ENCODE data around the gene FAM53A.
"Not testable (repeated sequence)": the region's sequence is repeated elsewhere in the genome, so short reads cannot be mapped to it uniquely, and the experiment has no call there.

The FAM53A gene

DNA sequence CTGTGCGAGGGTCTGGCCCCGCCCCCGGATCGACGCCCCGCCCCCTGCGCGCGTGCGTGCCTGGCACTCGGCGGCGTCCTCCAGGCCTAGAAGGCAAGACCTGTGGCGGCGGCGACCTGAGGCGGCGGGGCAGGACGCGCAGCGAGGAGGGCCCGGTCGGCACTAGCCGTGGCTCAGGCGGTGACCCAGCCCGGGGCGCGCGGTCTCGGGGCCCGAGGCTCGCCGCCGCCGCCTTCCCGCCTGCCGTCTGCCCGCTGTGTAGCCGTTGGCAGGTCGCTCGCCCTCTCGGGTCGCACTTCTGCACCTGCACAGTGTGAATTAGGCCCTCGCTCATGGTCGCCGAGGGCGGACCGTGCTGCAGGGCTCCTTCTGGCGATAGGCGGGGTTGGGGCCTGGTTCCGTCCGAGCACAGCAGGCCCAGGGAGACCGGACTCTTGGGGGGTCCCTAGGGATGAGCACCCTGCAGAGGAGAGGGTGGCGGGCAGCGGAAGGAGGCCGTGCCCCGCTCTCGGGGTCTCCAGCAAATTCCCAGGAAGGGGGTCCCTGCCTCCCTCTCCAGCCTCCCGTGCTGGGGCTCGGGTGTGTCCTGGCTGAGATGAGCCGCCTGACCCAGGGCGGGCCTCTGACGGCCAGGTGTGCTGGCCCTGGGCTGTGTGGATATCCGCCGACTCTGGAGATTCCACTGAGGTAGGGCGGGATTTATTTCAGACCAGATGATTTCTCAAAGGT is 557 bp upstream of the FAM53A start:
- no peak for DNase-seq

DNA sequence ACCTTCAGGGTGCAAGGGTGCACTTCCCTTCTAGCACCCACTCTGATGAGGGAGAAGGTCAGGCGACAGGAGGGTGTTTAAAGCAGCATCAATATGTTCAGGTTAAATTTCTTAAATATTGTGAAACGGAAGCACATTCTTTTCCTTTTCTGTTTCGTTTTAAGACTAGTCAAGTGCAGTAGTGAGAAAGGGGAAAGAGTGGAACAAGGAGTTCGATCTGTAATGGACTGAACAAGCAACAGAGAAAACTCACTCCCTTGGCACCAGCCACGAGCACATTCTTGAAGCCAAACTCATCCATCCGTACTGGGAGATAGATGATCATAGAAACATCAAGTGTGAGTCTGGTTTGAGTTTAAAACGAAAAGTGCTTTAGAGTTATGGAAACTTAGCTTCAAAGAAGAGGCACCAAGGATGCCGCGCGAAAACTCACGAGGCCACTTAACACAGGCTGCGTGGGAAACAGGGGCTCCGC is 815 bp downstream of the FAM53A start:
- no peak for DNase-seq

DNA sequence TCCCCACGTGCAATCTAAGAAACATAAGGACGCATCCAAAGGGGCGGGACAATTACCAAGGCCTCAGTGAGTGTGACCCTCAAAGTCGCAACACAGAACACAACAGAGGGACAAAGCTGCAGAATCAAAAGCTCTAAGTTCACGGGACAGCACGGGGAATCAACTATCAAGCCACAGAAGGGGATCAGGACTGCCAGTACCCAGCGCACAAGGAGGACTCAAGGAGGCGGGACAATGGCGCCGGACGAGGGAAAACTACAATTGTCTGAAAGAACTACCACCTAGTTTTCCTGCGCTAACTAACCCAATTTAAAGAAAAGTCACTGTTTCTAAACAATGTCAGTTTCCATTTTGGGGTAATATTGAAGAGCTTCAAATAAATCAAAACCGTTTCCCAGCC is 1.3 kb downstream of the FAM53A start:
- DNase-seq = no peak

DNA sequence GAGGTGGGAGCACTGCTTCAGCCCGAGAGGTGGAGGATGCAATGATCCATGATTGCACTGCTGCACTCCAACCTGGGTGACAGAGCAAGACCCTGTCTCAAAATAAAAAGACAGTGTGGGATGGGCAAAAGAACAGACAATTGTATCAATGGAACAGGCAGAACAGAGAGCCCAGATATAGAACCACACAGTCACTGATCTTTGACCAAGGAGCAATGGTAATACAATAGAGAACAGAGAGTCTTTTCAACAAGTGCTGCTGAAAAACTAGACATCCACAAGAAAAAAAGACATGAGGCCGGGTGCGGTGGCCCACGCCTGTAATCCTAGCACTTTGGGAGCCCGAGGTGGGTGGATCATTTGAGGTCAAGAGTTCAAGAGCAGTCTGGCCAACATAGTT is 5.9 kb downstream of the FAM53A start:
- DNase-seq = no peak

DNA sequence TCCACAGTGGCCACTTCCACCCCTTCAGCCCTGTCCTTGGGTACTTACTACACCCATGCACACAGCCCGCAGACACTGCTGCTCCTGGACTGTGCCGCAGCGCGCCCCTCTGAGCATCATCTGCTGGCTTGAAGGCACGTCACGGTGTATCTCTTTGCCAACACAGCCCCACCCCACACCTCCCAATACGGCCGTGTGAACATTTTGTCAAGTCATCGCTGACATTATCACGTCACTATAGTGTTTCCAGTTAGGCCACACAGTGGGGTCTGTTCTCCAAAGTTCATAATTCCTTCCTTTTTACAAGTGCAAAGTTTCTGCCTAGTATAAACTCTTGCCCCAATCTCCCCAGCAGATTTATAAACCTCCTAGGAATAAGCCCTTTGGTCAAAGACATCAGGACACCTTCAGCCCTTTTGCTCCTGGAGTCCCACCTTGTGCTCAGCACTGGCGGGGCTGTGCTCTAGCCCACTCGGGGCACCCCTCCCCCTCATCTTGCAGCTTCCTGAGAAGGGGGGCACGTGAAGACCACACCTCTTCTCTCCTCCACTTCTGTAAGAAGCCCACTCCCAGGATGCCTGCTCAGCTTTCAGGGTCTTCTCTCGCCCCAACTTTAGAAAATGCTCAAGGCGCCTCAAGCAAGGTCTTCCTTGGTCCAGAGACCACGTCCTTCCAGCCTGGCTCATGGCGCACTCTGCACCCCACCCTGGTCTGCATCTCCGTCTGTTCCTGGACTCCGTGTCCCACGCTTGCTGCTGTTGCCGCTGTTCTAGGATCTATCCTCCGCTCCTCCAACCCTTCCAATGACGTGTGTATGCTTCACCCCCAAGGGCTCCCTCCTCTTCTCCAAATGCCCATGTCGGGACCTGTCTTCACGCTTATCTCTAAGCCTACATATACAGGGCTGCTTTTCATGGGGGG is 7.2 kb downstream of the FAM53A start:
- DNase-seq = no peak

DNA sequence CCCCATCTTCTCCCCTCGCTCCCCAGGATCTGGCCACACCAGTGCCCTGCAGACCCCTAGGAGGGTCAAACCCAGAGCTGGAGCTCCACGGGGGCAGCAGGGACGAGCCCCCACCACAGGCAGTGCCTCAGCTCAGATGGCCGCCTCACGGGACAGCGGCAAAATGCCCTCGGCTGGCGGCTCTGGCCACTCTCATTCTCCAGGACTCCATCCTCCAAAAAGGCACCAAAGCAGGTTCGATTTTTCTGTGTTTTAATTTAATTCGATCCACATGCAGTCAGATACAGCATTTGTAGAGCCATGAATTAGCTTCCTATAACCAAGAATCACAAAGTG is 8.3 kb downstream of the FAM53A start:
- DNase-seq = no peak

DNA sequence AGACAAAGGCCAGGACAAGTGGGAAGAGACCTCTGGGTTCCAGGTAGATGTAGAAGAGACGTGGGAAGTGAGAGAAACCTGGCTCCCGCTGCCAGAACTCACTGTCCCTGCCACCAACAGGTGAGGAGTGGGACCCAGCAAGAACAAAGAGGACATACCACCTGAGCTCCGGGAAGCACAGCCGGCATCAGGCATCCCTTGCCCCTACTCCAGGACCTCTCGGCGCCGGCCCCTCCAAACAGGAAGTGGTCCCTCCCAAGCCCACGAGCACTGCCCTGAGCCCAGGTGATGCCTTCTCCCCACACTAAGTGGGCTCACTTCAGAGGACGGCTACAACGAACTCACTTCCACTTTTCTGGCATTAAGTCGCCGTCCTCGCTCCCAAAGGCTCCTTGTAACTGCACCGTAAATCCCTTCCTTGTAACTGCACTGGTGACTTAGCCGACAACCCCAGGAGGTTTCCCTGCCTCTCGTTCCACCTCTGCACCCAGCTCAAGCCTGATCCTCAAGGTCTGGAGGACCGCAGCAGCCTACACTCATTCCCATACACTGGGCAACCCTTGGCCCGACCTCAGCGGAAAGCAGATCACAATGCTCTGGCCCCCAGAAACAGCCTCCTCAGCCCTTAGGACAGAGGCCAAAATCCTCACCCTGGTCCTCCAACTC is 8.8 kb downstream of the FAM53A start:
- DNase-seq = no peak

DNA sequence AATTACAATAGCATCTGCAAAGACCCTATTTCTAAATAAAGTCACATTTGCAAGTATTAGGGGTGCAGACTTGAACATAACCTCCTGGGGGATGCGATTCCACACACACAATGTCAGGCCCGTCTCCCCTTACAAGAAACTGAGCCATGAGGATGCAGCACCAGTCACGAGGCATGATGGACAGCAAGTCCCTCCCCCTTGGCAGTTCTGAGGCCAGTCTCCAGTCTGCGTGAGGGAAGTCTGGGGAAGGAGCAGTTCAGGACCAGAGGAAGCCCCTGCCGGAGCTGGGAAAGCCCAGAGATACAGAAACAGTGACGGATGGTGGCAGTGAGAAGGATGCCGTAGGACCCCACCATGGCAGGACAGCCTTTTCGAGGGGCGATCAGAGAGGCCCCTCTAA is 9.4 kb downstream of the FAM53A start:
- DNase-seq = peak; percentile 44

DNA sequence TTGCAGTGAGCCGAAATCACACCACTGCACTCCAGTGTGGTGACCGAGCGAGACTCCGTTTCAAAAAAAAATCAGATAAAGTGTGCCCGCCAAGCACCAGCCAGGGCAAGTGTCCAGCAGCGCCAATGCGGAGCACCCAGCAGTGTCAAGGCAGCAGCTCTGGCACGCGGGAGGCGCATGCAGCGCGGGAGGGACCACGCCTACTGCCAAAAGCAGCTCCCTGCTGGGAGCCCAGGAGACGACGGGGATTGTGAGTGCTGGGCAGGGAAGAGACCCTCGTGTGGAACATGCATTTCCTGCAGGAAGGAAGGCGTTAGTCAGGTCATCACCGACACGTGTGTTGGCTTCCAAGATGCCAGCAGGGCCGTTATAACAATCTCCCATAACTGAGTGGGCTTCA is 10.4 kb downstream of the FAM53A start:
- DNase-seq = no peak

DNA sequence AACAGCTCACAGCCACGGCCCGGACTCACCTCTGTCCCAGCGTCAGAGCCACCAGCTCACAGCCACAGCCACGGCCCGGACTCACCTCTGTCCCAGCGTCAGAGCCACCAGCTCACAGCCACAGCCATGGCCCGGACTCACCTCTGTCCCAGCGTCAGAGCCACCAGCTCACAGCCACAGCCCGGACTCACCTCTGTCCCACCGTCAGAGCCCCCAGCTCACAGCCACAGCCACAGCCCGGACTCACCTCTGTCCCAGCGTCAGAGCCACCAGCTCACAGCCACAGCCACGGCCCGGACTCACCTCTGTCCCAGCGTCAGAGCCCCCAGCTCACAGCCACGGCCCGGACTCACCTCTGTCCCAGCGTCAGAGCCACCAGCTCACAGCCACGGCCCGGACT is 13.1 kb downstream of the FAM53A start:
- DNase-seq = not testable (repeated sequence)

DNA sequence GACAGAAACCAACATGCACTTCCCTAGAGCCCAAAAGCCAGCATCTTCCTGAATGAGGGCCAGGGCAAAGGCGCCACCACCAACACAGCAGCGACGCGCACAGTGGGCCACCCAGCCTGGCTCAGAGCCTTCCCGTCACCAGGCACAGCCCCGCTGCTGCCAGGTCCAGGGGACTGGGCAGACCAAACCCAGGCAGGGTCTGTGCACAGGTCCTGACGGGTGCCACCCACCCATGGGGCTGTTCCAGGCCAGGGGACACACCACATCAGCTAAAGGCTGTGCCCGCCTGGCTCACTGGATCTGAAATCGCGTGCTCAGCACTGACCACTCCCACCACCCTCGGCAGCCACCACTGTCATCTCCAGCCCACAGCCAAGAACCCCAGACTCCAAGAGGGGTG is 13.8 kb downstream of the FAM53A start:
- no peak for DNase-seq

DNA sequence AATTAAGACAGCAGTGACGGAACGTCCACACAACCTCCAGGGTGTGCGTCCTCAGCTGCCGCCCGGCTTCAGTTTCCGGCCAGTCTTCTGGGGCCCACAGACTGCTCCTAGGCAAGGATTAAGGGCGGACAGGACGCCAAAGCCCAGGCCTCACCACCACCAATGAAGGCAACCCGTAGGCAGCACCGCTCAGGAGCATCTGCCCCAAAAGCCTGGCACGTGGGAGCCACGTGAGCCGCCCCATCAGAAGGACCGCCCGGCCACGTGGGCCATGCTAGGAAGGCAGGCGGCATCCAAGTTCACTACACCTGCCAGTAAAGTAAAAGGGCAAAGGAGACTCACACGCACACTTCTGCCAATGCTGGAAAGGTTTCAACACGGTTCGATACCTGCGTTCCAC is 14.3 kb downstream of the FAM53A start:
- no peak for DNase-seq

DNA sequence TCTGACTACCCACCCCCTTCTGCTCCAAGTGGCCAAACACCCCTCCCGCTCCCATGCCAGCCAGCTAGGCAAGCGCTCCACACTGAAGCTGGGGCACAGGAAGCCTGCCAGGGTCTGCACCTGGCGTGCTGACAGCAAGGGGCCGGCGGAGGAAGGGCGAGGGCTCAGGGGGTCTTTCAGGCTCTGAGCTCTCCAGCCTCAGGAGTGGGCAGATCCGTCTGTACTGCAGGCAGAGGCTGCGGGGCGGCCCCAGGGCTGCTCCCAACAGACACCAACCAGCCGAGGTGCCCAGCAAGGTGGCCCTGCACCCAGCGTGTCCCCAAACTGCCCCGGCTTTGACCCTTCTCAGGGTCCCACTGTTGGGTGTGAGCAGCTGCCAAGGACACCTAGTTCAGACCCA is 14.8 kb downstream of the FAM53A start:
- DNase-seq = no peak

DNA sequence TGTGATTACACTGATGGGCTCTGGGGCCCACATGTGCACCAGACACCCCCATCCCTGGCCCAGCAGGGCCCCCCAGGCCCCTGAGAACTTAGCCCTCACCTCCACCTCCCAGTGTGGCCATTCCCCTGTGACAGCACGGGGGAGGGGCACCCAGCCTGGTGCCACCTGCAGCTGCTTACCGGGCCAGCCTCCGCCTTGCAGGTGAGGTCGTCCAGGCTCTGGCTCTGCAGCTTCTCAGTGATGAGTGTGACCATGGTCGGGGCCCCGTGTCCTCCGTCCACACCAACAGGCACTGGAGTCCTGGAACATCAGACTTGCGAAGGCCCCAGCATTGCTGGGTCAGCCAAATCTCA is 15.6 kb downstream of the FAM53A start:
- DNase-seq = no peak

DNA sequence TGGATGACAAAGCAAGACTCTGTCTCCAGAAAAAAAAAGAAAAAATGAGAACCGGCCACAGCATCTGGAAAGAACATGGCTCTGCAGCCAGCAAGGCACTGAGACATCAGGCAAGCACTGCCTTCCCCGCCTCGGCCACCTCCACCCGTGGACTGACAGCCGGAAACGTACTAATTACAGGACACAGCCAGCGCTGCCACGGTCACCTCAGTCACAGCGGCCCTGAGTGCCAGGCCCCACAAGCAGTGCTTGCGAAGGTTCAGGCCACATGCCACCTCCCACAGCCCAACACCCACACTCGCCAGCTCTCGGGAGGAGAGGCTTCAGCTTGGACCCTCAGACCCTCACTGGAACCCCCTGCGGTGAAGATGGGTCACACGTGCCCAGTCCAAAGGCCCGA is 16.8 kb downstream of the FAM53A start:
- DNase-seq = no peak

DNA sequence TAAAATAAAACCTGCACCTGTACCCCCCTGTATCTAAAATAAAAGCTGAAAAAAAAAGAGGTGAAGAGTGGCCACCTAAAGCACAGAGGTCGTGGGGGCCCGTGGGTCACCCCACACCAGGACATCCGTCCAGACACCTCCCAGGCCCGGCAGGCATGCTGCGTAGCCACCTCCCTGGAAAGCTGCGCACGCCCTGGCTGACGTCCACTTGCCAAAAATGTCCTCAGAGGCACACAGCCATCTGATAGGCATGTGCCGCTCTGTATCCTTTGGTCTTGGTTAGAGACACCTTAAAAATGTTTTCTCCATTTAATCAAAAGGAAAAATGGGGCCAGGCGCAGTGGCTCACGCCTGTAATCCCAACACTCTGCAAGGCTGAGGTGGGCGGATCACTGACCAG is 17.7 kb downstream of the FAM53A start:
- no peak for DNase-seq

DNA sequence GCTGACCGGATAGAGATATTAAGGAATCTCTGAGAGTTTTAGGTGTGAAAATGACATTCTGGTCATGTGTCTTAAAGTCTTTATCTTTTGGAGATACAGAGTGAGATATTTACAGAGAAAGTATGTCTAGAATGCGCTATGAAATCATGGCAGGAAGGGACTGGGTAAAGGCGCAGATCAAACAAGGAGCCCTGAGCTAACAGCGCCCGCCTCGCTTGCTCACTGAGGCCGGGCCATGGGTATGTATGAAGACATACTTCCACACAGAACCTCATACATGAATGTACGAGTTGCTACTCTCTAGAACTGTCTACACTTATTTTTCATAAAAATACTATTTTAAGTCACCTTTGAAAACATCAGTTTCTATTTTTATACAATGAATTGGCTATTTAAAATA is 20.0 kb downstream of the FAM53A start:
- DNase-seq = no peak

DNA sequence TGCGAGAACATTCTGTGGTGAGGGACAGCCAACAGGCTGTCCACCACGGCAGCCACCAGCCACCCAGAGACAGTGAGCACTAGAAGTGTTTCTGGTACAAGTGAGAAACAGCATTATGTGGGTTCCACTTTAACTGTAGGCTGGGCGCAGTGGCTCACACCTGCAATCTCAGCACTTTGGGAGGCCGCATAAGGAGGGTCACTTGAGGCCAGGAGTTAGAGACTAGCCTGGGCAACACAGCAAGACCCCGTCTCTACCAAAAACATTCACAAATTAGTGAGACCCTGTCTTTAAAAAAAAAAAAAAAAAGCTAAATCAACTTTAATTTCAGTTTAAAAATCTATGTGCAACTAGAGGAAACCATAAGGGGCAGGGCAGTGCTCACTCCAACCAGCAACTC is 20.6 kb downstream of the FAM53A start:
- DNase-seq = no peak

DNA sequence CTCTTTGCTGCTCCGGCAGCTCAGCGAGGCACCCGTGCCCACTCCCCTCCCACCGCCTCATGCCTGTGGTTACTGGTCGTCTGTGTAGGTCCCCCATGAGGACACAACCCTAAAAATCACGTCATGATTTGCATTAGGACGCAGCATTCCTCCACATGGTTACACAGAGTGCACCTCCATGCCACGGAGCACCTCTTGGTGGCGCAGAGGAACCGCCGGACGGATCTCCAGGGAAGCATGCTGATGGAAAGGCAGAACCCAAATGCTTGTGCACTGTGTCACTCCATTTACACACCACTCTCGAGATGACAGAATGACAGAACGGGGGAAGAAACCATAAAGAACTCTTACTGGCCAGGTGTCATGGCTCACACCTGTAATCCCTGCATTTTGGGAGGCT is 22.4 kb downstream of the FAM53A start:
- no peak for DNase-seq

DNA sequence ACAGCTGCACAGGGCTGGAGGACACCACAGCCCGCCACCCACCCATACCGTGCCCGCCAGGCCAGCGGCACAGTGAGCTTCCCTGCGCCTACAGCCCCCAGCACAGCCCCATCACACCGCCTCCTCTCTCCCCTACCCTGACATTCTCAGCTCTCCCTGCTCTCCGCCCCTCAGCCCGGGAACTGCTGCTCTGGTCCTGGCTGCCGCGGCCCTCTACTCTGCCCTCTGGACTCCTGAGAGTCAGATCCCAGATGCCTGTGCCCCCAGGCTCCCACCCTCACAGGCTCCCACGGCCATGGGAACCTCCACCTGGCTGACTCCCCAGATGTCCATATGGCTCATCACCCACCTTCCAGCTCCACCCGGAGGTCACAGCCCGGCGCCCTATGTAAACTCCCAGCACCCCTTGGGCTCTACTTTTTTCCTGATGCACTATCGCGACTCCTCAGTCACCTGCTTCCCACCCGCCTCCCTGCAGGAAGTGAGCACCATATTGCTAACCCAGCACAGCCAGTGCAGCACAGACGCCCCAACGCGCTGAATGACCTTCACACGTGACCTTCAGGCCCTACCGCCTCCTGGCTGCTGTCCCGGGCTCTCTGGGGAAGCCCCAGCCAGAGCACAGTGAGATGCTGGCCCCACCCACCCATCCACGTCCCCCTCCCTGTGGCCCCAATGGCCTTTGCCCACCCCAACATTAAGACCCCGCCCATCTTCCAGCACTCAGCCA is 23.0 kb downstream of the FAM53A start:
- DNase-seq = no peak

DNA sequence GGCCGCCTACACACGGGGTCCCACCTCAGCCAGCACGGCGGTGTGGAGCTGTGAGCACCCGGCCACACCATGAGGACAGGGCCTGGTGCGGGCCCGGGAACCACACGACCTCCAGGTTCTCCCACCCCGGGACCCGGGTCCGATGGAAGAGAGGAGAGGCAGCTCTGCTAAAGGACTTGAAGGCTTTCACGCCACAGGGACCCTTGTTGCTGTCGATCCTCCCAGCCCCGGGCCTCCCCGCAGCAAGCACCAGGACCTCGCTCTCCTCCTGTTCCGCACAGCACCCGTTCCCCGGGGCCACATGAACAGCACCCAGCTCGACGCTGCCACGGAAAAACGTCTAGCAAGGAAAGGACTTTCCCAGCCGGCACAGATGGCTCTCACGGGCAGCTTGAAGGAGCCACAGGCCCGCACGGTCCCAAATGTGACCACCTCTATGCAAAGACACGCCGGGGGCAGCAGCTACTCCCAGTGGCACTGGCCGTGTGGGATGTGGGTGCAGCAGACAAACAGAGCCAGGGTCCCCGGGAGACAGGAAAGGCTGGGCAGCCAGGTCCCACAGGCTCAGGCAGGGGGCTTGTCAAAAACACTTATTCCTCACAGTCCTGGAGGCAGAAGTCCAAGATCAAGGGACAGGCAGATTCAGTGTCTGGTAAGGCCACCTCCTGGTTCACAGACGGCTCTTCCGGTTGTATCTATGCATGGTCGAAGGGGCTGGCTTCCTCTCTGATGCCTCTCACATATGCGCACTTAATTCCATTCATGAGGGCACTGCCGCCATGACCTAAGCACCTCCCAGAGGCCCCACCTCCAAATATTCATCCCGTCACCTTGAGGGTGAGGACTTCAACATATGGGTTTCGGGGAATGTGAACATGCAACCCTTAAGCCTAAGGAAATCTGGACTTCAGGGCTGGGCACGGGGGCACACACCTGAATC is 24.7 kb downstream of the FAM53A start:
- no peak for DNase-seq

DNA sequence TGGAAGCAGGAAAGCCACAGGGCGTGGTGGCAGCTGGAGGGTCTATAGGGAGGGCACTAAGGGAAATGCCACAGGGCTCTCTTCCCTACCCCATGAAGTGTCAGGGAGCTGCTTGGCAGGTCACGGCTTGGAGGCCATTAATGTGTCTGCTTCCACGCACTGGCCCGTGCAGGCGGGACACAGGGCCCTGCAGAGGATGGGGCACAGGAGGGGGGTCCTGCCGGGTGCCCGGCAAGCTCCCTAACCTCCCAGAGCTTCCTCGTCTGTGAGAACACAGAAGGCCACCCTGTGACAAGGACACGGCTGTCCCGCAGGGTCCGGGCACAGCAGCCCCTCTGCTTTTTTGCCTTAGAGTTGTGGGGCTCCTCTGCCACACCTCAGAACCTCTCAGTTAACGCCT is 25.5 kb downstream of the FAM53A start:
- DNase-seq = no peak
